HL-60 (cell line): Measurements from ENCODE around the gene DNM3.

ENCODE experiments used
- GABPA ChIP-seq: IDR thresholded peaks from 2 replicates; pipeline ENCODE4 v1.6.1; 2012; ENCODE audit warnings: low read depth
- POLR2AphosphoS5 ChIP-seq: IDR thresholded peaks from 2 replicates; pipeline ENCODE4 v1.6.1; 2012; ENCODE audit warnings: low read depth
- SPI1 ChIP-seq: IDR thresholded peaks from 2 replicates; pipeline ENCODE4 v1.6.1; 2012; ENCODE audit warnings: low read depth, mild to moderate bottlenecking, borderline replicate concordance
- TF ChIP-seq, protein P1 (sequence below): IDR thresholded peaks from one replicate; pipeline ENCODE4 v1.5.1; 2011; ENCODE audit warnings: low read length, control low read depth, inconsistent platforms; ENCODE audit not compliant: insufficient read depth
- TF ChIP-seq, protein P2 (sequence below): IDR thresholded peaks from 2 replicates; pipeline ENCODE4 v1.6.1; 2012; ENCODE audit warnings: low read depth; ENCODE audit not compliant: insufficient replicate concordance

GRCh38 chr1:172165403-172165802, 324.1 kb downstream of the DNM3 start:
- TF ChIP-seq, protein P1, sequence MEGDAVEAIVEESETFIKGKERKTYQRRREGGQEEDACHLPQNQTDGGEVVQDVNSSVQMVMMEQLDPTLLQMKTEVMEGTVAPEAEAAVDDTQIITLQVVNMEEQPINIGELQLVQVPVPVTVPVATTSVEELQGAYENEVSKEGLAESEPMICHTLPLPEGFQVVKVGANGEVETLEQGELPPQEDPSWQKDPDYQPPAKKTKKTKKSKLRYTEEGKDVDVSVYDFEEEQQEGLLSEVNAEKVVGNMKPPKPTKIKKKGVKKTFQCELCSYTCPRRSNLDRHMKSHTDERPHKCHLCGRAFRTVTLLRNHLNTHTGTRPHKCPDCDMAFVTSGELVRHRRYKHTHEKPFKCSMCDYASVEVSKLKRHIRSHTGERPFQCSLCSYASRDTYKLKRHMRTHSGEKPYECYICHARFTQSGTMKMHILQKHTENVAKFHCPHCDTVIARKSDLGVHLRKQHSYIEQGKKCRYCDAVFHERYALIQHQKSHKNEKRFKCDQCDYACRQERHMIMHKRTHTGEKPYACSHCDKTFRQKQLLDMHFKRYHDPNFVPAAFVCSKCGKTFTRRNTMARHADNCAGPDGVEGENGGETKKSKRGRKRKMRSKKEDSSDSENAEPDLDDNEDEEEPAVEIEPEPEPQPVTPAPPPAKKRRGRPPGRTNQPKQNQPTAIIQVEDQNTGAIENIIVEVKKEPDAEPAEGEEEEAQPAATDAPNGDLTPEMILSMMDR = no peak
- TF ChIP-seq, protein P2, sequence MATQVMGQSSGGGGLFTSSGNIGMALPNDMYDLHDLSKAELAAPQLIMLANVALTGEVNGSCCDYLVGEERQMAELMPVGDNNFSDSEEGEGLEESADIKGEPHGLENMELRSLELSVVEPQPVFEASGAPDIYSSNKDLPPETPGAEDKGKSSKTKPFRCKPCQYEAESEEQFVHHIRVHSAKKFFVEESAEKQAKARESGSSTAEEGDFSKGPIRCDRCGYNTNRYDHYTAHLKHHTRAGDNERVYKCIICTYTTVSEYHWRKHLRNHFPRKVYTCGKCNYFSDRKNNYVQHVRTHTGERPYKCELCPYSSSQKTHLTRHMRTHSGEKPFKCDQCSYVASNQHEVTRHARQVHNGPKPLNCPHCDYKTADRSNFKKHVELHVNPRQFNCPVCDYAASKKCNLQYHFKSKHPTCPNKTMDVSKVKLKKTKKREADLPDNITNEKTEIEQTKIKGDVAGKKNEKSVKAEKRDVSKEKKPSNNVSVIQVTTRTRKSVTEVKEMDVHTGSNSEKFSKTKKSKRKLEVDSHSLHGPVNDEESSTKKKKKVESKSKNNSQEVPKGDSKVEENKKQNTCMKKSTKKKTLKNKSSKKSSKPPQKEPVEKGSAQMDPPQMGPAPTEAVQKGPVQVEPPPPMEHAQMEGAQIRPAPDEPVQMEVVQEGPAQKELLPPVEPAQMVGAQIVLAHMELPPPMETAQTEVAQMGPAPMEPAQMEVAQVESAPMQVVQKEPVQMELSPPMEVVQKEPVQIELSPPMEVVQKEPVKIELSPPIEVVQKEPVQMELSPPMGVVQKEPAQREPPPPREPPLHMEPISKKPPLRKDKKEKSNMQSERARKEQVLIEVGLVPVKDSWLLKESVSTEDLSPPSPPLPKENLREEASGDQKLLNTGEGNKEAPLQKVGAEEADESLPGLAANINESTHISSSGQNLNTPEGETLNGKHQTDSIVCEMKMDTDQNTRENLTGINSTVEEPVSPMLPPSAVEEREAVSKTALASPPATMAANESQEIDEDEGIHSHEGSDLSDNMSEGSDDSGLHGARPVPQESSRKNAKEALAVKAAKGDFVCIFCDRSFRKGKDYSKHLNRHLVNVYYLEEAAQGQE = no peak
- TF ChIP-seq POLR2AphosphoS5 (no peak), GABPA (no peak), SPI1 (no peak)
